GM23338 (cell line): Measurements from ENCODE around the gene MEGF11. TPM values are rescaled to one million over a fixed set of nuclear protein-coding genes. Genes with fewer than 3 reads are reported as not detected.

Experiments used
- ATAC-seq: fragments of 200-7000 bp; cut with Tn5 transposase; 3 replicates; pipeline ENCODE4 v1.9.1; 2020
- DNase-seq: peaks from one replicate; pipeline ENCODE4 v3.0.0-alpha.2; 2015; ENCODE audit warnings: low spot score
- H2AFZ ChIP-seq: fragments of 200-600 bp; sonication (generic); 2 replicates; pipeline ENCODE4 v1.8.0; 2016; ENCODE audit warnings: antibody characterized with exemption, mild to moderate bottlenecking, moderate library complexity
- H3F3A ChIP-seq: fragments of 200-600 bp; sonication (generic); replicated peaks from 2 replicates; pipeline ENCODE4 v1.8.0; 2017; ENCODE audit warnings: antibody characterized with exemption, mixed run types, low read depth
- H3K27ac ChIP-seq: fragments of 200-600 bp; sonication (generic); 2 replicates; pipeline ENCODE4 v1.6.1; 2016; ENCODE audit warnings: low read depth
- H3K27me3 ChIP-seq: fragments of 200-600 bp; sonication (generic); 2 replicates; pipeline ENCODE4 v1.8.0; 2016; ENCODE audit warnings: mild to moderate bottlenecking, mixed run types, moderate library complexity; ENCODE audit not compliant: insufficient read depth
- H3K36me3 ChIP-seq: fragments of 200-600 bp; sonication (generic); 2 replicates; pipeline ENCODE4 v1.8.0; 2016; ENCODE audit warnings: mild to moderate bottlenecking; ENCODE audit not compliant: insufficient read depth
- H3K4me1 ChIP-seq: fragments of 200-600 bp; sonication (generic); 2 replicates; pipeline ENCODE4 v1.8.0; 2016; ENCODE audit warnings: mild to moderate bottlenecking, moderate library complexity; ENCODE audit not compliant: insufficient read depth
- H3K4me2 ChIP-seq: fragments of 200-600 bp; sonication (generic); 2 replicates; pipeline ENCODE4 v1.7.1; 2017; ENCODE audit warnings: mixed run types
- H3K4me3 ChIP-seq: fragments of 200-600 bp; sonication (generic); 2 replicates; pipeline ENCODE4 v1.6.1; 2016; ENCODE audit warnings: mixed run types
- H3K79me2 ChIP-seq: fragments of 200-600 bp; sonication (generic); replicated peaks from 2 replicates; pipeline ENCODE4 v1.8.0; 2017; ENCODE audit warnings: mild to moderate bottlenecking; ENCODE audit not compliant: insufficient read depth
- H3K9me2 ChIP-seq: fragments of 200-600 bp; sonication (generic); 2 replicates; pipeline ENCODE4 v1.8.0; 2017; ENCODE audit not compliant: insufficient read depth
- H4K20me1 ChIP-seq: fragments of 200-600 bp; sonication (generic); replicated peaks from 2 replicates; pipeline ENCODE4 v1.8.0; 2017; ENCODE audit warnings: mild to moderate bottlenecking; ENCODE audit not compliant: insufficient read depth
- H3K27ac Mint-ChIP-seq: 2 replicates; pipeline ENCODE4 v1.8.0; 2020; ENCODE audit warnings: inconsistent platforms, mild to moderate bottlenecking, moderate library complexity, mixed read lengths
- H3K27me3 Mint-ChIP-seq: 3 replicates; pipeline ENCODE4 v1.8.0; 2022; ENCODE audit warnings: low read depth, mild to moderate bottlenecking, moderate library complexity, mixed read lengths, inconsistent platforms; ENCODE audit not compliant: insufficient read depth, poor library complexity
- H3K36me3 Mint-ChIP-seq: 3 replicates; pipeline ENCODE4 v1.8.0; 2021; ENCODE audit warnings: low read depth, mild to moderate bottlenecking, inconsistent platforms, moderate library complexity, mixed read lengths
- H3K4me1 Mint-ChIP-seq: 3 replicates; pipeline ENCODE4 v1.8.0; 2020; ENCODE audit warnings: mild to moderate bottlenecking, inconsistent platforms, mixed read lengths
- H3K4me3 Mint-ChIP-seq: 3 replicates; pipeline ENCODE4 v1.8.0; 2021; ENCODE audit warnings: moderate library complexity, mild to moderate bottlenecking, inconsistent platforms, mixed read lengths
- H3K9me3 Mint-ChIP-seq: 3 replicates; pipeline ENCODE4 v1.8.0; 2020; ENCODE audit warnings: moderate library complexity, mild to moderate bottlenecking, inconsistent platforms, mixed read lengths
- CREB1 ChIP-seq: fragments of 250-450 bp; sonication (Bioruptor Pico); IDR thresholded peaks from 2 replicates; pipeline ENCODE4 v1.5.0; 2020; ENCODE audit warnings: low read depth, mild to moderate bottlenecking, moderate library complexity
- CTCF ChIP-seq, 2 experiments: fragments of 200-600 bp in 1 of 2; sonication (generic) in 1 of 2; conservative IDR thresholded peaks; 2 replicates each; pipeline versions ENCODE4 v1.5.1 to v1.6.1; 2016 to 2017; ENCODE audit warnings: antibody characterized with exemption in 2 of 2, low read depth in 2 of 2, mild to moderate bottlenecking in 2 of 2, moderate library complexity in 1 of 2
- EZH2 ChIP-seq: fragments of 200-600 bp; sonication (generic); IDR thresholded peaks from one replicate; pipeline ENCODE4 v1.8.0; 2017; ENCODE audit warnings: antibody characterized with exemption, mild to moderate bottlenecking, low read depth; ENCODE audit not compliant: unreplicated experiment
- JUNB ChIP-seq: IDR thresholded peaks from one replicate; pipeline ENCODE4 v1.6.1; 2016; ENCODE audit warnings: antibody characterized with exemption; ENCODE audit not compliant: unreplicated experiment
- NANOG ChIP-seq: IDR thresholded peaks from 2 replicates; pipeline ENCODE4 v1.6.1; 2016; ENCODE audit warnings: antibody characterized with exemption, borderline replicate concordance
- STAT1 ChIP-seq: IDR thresholded peaks from one replicate; pipeline ENCODE4 v1.6.1; 2016; ENCODE audit warnings: antibody characterized with exemption; ENCODE audit not compliant: unreplicated experiment
- polyA plus RNA-seq: library from polyadenylated mRNA; unstranded; fragments of >200 nt; fragmentation: Nextera tagmentation; extraction: Ambion mirVana; gene quantifications from 2 replicates; pipeline ENCODE4 v1.2.1, GENCODE V29; 2016
- total RNA-seq: library from RNA; depleted of rRNA; stranded (reverse); fragments of >200 nt; shearing (Covaris generic); gene quantifications from 2 replicates; pipeline ENCODE4 v1.2.3, GENCODE V29; 2014
- TF ChIP-seq, protein P1 (sequence below): IDR thresholded peaks from one replicate; pipeline ENCODE4 v1.6.1; 2018; ENCODE audit warnings: antibody characterized with exemption; ENCODE audit not compliant: unreplicated experiment
- TF ChIP-seq, protein P2 (sequence below): IDR thresholded peaks from 2 replicates; pipeline ENCODE4 v1.6.1; 2016; ENCODE audit warnings: antibody characterized with exemption

The MEGF11 gene
- total and polyA plus RNA-seq, 2 experiments from 2014 or later: 1.3 to 1.9 TPM

DNA sequence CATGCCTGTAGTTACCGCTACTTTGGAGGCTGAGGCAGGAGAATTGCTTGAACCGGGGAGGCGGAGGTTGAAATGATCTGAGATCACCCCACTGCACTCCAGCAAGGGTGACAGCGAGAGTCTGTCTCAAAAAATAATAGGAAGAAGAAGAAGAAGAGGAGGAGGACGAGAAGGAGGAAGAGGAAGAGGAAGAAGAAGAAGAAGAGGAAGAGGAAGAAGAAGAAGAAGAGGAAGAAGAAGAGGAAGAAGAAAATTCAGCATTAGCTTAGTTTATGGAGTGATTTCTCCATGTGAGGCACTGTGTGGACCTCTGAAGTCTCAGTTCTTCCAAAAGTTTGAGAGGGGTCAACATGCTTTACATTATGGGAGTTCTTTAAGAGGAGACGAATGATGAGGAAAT is 17.4 kb upstream of the MEGF11 start (continued):
- TF ChIP-seq, protein P1, sequence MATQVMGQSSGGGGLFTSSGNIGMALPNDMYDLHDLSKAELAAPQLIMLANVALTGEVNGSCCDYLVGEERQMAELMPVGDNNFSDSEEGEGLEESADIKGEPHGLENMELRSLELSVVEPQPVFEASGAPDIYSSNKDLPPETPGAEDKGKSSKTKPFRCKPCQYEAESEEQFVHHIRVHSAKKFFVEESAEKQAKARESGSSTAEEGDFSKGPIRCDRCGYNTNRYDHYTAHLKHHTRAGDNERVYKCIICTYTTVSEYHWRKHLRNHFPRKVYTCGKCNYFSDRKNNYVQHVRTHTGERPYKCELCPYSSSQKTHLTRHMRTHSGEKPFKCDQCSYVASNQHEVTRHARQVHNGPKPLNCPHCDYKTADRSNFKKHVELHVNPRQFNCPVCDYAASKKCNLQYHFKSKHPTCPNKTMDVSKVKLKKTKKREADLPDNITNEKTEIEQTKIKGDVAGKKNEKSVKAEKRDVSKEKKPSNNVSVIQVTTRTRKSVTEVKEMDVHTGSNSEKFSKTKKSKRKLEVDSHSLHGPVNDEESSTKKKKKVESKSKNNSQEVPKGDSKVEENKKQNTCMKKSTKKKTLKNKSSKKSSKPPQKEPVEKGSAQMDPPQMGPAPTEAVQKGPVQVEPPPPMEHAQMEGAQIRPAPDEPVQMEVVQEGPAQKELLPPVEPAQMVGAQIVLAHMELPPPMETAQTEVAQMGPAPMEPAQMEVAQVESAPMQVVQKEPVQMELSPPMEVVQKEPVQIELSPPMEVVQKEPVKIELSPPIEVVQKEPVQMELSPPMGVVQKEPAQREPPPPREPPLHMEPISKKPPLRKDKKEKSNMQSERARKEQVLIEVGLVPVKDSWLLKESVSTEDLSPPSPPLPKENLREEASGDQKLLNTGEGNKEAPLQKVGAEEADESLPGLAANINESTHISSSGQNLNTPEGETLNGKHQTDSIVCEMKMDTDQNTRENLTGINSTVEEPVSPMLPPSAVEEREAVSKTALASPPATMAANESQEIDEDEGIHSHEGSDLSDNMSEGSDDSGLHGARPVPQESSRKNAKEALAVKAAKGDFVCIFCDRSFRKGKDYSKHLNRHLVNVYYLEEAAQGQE: no peak
- no peak for TF ChIP-seq EZH2

DNA sequence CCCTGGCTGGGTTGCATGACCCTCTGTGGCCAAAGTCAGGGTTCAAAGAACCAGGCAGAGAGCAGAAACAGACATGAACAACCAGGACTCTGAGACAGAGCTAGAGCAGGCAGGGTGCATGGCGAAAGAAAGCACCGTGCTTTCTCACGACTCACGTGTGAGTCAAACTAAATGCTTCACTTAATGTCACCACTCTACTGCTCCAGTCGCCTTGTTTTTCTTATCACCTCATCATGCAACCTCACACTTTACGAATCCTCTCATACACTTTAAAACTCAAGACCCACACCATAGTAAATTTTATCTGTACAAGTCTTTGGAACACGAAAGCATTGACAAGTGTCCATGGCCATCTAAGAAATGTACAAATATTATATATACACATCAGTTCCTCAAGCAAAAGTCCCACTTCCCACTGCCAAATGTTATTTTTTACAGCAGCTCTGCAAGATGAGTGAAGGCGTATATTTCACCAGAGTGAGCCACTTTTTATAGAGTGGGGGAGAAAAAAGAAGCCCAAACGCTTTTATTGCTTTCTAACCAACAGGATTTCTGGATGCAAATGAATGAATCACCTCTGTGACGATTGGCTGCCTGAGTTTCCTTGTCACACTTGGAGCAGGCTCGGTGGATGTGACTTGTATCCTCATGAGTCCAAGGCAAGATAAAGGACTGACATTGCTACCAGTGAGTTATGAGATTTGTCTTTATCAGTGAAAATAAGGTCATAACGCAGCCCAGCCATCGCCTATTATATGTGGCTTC is 16.0 kb upstream of the MEGF11 start:
- no peak for TF ChIP-seq NANOG
- TF ChIP-seq, protein P1: no peak
- TF ChIP-seq JUNB: no peak
- no peak for TF ChIP-seq CREB1 (CRISPR knock-in tag)
- no peak for TF ChIP-seq EZH2
- TF ChIP-seq CTCF (conservative IDR thresholded peaks at IDR 0.05; ENCODE audit: low read depth in 2 of 2): no peak
- TF ChIP-seq STAT1: no peak
- TF ChIP-seq, protein P2, sequence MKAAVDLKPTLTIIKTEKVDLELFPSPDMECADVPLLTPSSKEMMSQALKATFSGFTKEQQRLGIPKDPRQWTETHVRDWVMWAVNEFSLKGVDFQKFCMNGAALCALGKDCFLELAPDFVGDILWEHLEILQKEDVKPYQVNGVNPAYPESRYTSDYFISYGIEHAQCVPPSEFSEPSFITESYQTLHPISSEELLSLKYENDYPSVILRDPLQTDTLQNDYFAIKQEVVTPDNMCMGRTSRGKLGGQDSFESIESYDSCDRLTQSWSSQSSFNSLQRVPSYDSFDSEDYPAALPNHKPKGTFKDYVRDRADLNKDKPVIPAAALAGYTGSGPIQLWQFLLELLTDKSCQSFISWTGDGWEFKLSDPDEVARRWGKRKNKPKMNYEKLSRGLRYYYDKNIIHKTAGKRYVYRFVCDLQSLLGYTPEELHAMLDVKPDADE: no peak
- H3K36me3 Mint-ChIP-seq: no peaks in the 10 kb centered on the region
- H3K79me2 ChIP-seq: no peaks in the 10 kb centered on the region
- H3K27ac Mint-ChIP-seq: no peak overlapping the region
- DNase-seq: peak; percentile 45
- no peaks in the 10 kb centered on the region for H3K27me3 ChIP-seq
- peak; percentile 61; the same call in 2 of the 3 replicates for ATAC-seq
- H3K9me2 ChIP-seq: no peaks in the 10 kb centered on the region
- H3F3A ChIP-seq: no peaks in the 10 kb centered on the region
- H4K20me1 ChIP-seq: no peaks in the 10 kb centered on the region
- no peak overlapping the region for H3K27ac ChIP-seq
- H3K4me1 Mint-ChIP-seq: peaks cover 6% of the 10 kb centered on the region
- H3K4me1 ChIP-seq: 0 out of 2 replicates have a peak, but pooled peaks cover 8% of the 10 kb centered on the region
- peak overlapping the region; percentile 28; the same call in 1 of the 2 replicates for H2AFZ ChIP-seq
- no peaks in the 10 kb centered on the region for H3K36me3 ChIP-seq
- no peak overlapping the region for H3K4me2 ChIP-seq
- H3K4me3 Mint-ChIP-seq: no peak overlapping the region
- H3K9me3 Mint-ChIP-seq: no peaks in the 10 kb centered on the region
- H3K4me3 ChIP-seq: no peak overlapping the region
- peaks cover 4% of the 10 kb centered on the region for H3K27me3 Mint-ChIP-seq
